HG02938 (cell line): ENCODE measurements around the gene RNLS.

ENCODE experiments used
- ATAC-seq: cut with Tn5 transposase; IDR thresholded peaks from one replicate; pipeline ENCODE4 v1.9.1; 2021; ENCODE audit warnings: mild to moderate bottlenecking, moderate library complexity; ENCODE audit not compliant: unreplicated experiment

RNLS gene

GRCh38 chr10:88553116-88553752, 29.9 kb downstream of the RNLS start:
- no peak for ATAC-seq

- no peak for ATAC-seq
Observed at GRCh38 chr10:88551246-88551645, 31.9 kb downstream of the RNLS start.

GRCh38 chr10:88546497-88546896, 36.6 kb downstream of the RNLS start:
- no peak for ATAC-seq

GRCh38 chr10:88545359-88545758, 37.8 kb downstream of the RNLS start:
- ATAC-seq = no peak

GRCh38 chr10:88544140-88544870, 38.8 kb downstream of the RNLS start:
- ATAC-seq = no peak

- no peak for ATAC-seq
Observed at GRCh38 chr10:88542522-88542921, 40.6 kb downstream of the RNLS start.

- ATAC-seq = no peak
Observed at GRCh38 chr10:88541116-88541626, 41.9 kb downstream of the RNLS start.

GRCh38 chr10:88540351-88540750, 42.8 kb downstream of the RNLS start:
- ATAC-seq = no peak

- ATAC-seq = no peak
Observed at GRCh38 chr10:88538048-88538447, 45.1 kb downstream of the RNLS start.

- ATAC-seq = no peak
Observed at GRCh38 chr10:88537322-88537721, 45.8 kb downstream of the RNLS start.

- ATAC-seq = no peak
Observed at GRCh38 chr10:88536437-88536836, 46.7 kb downstream of the RNLS start.

GRCh38 chr10:88534072-88534665, 48.9 kb downstream of the RNLS start:
- no peak for ATAC-seq

- no peak for ATAC-seq
Observed at GRCh38 chr10:88531392-88532052, 51.6 kb downstream of the RNLS start.

GRCh38 chr10:88530629-88531391, 52.3 kb downstream of the RNLS start:
- ATAC-seq = no peak

GRCh38 chr10:88530093-88530492, 53.0 kb downstream of the RNLS start:
- ATAC-seq = no peak

GRCh38 chr10:88528806-88529570, 54.1 kb downstream of the RNLS start:
- no peak for ATAC-seq

- ATAC-seq = no peak
Observed at GRCh38 chr10:88528201-88528600, 54.9 kb downstream of the RNLS start.

- no peak for ATAC-seq
Observed at GRCh38 chr10:88527245-88527644, 55.9 kb downstream of the RNLS start.

- no peak for ATAC-seq
Observed at GRCh38 chr10:88526501-88527105, 56.5 kb downstream of the RNLS start.
